ENCODE results near the gene KCTD7. TPM values are rescaled to one million over a fixed set of nuclear protein-coding genes. Genes with fewer than 3 reads are reported as not detected.
A peak's percentile ranks its signal among the peaks of the same experiment; 100 is the strongest.
"Not testable (repeated sequence)": the region's sequence is repeated elsewhere in the genome, so short reads cannot be mapped to it uniquely, and the experiment has no call there.

KCTD7 gene
- polyA plus RNA-seq, 5 donors: 25.3 to 32.4 (median 30.3) TPM

GRCh38 chr7:66609176-66609575 is 19.5 kb upstream of the KCTD7 start:
- peak; percentile 38 to 48 for DNase-seq

- DNase-seq: not testable (repeated sequence)
These were observed 14.1 kb upstream of the KCTD7 start for GRCh38 chr7:66614596-66614995.

- no peak for DNase-seq
These were observed 13.0 kb upstream of the KCTD7 start for GRCh38 chr7:66615699-66616098.

DNA sequence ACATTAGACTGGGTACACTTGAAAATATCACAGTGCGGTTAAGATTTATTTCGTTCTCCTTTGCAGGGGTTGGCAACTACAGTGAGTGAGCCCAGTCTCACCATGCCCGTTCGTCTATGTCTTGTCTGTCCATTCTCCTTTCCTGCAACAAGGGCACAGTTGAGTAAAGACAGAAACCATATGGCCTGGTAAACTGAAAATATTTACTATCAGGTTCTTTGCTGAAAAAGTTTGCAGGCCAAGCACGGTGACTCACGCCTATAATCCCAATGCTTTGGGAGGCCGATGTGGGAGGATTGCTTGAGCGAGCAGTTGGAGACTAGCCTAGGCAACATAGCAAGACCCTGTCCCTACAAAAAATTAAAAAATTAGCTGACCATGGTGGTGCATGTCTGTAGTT is 11.4 kb upstream of the KCTD7 start:
- DNase-seq: no peak

- DNase-seq: not testable (repeated sequence)
These were observed 9.2 kb upstream of the KCTD7 start for GRCh38 chr7:66619341-66619948.

- no peak for DNase-seq
These were observed 2.2 kb upstream of the KCTD7 start for GRCh38 chr7:66626331-66626934.

- no peak for DNase-seq
These were observed 1.5 kb upstream of the KCTD7 start for GRCh38 chr7:66627151-66627681.

GRCh38 chr7:66627881-66628360 is 760 bp upstream of the KCTD7 start:
- no peak for DNase-seq

- DNase-seq: peak in 1 of 2 donors; percentile 14
These were observed 761 bp downstream of the KCTD7 start for GRCh38 chr7:66629222-66630062.

DNA sequence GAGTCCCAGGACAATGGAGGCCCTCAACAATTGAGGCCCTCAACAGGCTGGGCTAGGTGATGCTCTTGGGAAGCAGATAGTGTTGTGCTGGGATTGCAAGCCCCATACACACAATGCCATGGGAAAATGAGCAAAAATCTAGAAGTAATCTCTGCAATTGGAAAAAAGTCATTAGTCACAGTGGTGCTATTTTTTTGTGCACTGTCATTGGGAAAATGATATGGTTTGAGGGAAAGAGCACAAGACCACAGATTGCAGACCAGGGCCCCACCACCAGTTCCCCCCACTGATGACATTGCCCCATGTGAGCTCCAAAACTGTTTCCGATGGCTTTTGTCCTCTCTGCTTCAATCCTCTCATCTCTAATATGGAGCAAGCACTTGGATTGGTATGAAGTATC is 1.9 kb downstream of the KCTD7 start:
- no peak for DNase-seq

DNA sequence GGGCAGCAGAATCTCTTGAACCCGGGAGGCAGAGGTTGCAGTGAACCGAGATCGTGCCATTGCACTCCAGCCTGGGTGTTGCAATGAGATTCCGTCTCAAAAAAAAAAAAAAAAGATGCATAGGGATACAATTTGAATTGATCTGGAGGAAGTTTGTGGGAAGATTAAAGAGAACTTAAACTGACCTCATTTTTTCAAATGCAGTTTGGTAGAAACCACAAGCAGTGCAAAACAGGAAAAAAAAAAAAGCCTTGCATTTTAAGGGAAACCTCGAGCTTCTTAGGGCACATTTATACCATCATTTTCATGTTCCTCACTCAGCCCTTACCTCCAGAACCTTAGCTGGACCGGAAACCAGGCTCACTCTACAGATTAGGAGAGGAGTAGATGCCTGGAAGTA is 2.8 kb downstream of the KCTD7 start:
- DNase-seq: no peak

GRCh38 chr7:66634816-66635215 is 6.1 kb downstream of the KCTD7 start:
- no peak for DNase-seq

DNA sequence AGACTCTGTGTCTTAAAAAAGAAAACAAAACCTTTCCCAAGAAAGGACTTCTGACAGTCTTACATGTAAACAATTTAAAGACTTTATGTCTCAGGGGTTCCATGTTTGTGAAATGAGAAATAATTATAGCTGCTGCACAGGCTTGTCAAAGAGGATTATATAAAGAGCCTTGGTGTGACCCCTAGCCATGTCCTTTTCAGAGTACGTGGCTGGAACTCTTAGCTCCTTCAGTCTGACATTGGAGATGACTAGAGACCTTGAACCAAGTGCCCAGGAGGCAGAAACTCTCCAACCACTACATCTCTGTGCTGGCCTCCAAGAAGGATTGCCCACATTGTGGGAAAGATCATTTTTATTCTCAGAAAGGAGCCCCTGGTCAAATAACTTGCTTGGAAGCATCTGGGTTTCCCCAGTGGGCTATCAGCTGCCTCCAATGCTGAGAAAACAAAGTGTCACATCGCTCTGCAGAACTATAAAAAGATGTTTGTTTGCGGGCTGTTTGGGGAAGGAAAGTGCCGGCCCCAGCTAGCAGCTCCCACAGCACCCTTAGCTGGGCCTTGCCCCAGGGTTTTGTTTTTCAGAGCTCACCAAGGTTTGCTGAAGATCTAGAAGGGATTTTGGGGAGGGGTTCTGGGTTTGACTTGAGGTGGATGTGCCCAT is 6.8 kb downstream of the KCTD7 start:
- DNase-seq: not testable (repeated sequence)

DNA sequence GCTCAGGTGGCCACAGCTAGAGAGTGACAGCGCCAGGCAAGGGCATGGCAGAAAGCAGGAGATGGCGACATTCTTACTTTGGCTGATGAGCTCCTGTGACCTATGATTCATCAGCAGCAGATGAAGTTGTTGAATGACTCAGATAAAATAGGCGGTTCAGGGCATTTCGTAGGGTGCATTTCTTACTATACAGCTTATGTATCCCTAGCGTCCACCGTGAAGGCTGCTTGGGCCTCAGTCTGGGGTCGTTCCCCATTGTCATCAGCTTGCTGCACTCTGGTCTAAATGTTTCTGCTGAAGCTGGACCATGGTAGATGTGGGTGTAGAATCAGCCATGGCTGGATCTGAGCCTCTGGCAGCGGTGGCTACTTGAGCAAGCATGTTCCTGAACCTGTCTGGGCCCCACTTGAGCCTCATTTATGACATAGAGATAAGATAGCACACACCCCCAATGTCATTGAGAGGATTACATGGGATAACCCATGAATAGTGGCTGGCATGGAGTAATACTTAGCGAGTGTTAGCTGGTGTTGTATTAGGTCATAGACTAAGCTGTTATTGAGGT is 7.4 kb downstream of the KCTD7 start:
- not testable (repeated sequence) for DNase-seq

GRCh38 chr7:66638309-66639099 is 9.8 kb downstream of the KCTD7 start:
- DNase-seq: no peak

DNA sequence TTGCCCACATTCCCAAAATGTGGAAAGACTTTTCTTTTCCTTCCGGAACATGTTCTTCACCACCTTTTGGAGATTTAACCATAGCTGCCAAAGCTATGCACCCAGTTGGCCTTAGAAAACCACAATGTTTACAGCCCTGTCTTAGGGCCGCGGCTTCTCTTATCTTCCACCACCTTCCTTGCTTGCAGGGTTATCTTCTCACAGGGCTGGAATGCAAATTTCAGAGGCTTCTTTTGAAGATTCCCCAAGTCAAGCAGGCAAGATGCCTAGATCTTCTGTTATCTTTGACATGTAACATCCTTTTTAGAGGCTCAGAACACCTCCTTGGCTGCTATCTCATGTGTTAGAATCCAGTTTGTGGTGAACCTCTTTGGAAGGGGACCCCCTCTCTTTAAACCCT is 11.1 kb downstream of the KCTD7 start:
- DNase-seq: no peak

DNA sequence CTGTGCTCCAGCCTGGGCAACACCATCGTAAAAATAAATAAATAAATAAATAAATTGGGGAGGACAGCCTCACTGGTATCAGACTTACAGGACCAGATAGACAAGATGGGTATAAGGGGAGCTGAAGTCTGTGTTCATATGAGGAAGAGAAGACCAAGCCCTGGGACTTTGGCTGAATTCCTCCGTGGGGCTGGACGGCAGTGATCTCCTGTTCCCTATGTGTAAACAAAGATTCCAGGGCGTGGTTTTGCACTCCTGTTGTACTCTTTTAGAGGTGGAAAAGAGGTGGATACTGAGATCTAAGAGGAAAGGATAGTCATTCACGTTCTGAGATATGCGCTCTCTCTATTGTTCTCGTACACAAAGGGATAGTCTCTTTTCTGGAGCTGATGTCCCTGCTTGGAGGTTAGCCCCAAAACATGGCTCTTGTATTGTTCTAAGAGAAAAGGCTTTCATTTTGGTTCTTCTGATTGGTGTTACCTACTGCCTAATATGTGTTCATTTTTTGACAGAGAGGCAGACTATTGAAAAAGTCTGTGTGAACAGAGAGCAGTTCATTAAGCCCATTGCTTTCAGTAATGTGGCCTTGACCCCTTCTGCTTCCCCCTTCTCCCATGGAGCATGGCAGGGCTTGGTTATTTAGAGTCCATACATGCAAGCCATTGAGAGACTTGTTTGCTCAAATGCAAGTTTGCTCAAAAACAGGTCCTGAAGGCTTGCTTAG is 12.3 kb downstream of the KCTD7 start:
- DNase-seq: no peak

DNA sequence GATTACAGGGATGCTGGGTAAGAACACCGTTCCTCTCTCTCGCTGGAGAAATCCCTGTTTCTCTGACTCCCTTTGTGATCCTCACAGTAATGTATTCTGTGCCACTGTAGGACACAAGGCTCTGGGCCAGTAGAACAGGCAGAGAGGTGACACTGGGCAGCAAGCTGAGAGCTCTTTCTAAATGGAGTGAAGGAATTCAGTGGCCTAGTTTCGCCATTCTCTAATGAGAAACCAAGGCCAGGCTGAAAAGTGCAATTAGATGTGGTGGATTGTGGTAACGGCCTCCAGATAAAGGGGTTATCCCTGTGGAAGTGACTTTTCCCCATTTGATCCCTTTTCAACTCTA is 12.8 kb downstream of the KCTD7 start:
- no peak for DNase-seq

DNA sequence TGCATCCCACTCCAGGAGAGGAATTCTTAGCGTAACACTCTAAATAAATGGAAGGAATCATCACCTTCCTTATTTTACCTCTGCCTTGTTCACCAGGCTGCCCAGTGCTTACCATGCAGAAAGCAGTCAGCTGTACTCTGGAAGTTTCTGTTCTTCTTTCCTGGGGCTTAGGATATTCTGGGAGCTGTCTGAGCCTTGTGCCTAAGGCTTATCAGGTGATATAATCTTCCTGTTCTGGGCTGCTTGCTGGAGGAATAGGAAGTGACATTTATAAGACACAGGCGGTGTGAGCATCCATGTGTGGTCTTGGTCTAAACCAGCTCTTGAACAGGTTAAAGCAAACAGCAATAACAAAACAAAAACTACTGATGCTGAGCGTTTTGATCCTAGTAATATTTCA is 13.5 kb downstream of the KCTD7 start:
- no peak for DNase-seq

GRCh38 chr7:66642932-66643331 is 14.3 kb downstream of the KCTD7 start:
- no peak for DNase-seq

All from right lung (tissue), 5 donors.